ENCODE data around the gene PTTG1IP2. TPM values are rescaled to one million over a fixed set of nuclear protein-coding genes. Genes with fewer than 3 reads are reported as not detected.

The PTTG1IP2 gene
- total and polyA plus RNA-seq, 2 experiments from 2014 or later = not detected

GRCh38 chr7:90459888-90460287 lies 9.6 kb upstream of the PTTG1IP2 start:
- Mint-ChIP-seq H3K4me3 (no peak overlapping the region), H3K36me3 (ENCODE audit: low read depth) (peaks cover 16% of the 10 kb centered on the region), H3K27me3 (ENCODE audit: insufficient read depth, low read depth, poor library complexity) (peaks cover 2% of the 10 kb centered on the region), H3K4me1 (peaks cover 4% of the 10 kb centered on the region; the same call in 2 of the 3 replicates), H3K27ac (no peak overlapping the region), H3K9me3 (peaks cover 19% of the 10 kb centered on the region)
- H3K36me3 ChIP-seq (ENCODE audit: insufficient read depth) = no peaks in the 10 kb centered on the region
- DNase-seq (ENCODE audit: low spot score) (peak; percentile 43), ATAC-seq (peak; percentile 55)
- no peaks in the 10 kb centered on the region for H3F3A ChIP-seq (replicated peaks; ENCODE audit: low read depth)
- TF ChIP-seq, protein P1, sequence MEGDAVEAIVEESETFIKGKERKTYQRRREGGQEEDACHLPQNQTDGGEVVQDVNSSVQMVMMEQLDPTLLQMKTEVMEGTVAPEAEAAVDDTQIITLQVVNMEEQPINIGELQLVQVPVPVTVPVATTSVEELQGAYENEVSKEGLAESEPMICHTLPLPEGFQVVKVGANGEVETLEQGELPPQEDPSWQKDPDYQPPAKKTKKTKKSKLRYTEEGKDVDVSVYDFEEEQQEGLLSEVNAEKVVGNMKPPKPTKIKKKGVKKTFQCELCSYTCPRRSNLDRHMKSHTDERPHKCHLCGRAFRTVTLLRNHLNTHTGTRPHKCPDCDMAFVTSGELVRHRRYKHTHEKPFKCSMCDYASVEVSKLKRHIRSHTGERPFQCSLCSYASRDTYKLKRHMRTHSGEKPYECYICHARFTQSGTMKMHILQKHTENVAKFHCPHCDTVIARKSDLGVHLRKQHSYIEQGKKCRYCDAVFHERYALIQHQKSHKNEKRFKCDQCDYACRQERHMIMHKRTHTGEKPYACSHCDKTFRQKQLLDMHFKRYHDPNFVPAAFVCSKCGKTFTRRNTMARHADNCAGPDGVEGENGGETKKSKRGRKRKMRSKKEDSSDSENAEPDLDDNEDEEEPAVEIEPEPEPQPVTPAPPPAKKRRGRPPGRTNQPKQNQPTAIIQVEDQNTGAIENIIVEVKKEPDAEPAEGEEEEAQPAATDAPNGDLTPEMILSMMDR (conservative IDR thresholded peaks at IDR 0.05; ENCODE audit: low read depth in 2 of 2) = peak; percentile 33 to 59
- TF ChIP-seq ZNF114 (CRISPR knock-in tag; IDR thresholded peaks at IDR 0.05) = no peak
- no peak overlapping the region for H3K4me2 ChIP-seq
- peaks cover 4% of the 10 kb centered on the region; the same call in 1 of the 2 replicates for H3K9me2 ChIP-seq (ENCODE audit: insufficient read depth)
- no peak overlapping the region for H3K4me3 ChIP-seq
- H3K4me1 ChIP-seq (ENCODE audit: insufficient read depth) = no peaks in the 10 kb centered on the region
- H3K27ac ChIP-seq (ENCODE audit: low read depth) = no peak overlapping the region
- H3K79me2 ChIP-seq (replicated peaks; ENCODE audit: insufficient read depth) = no peaks in the 10 kb centered on the region
- H2AFZ ChIP-seq = no peak overlapping the region
- no peaks in the 10 kb centered on the region for H4K20me1 ChIP-seq (replicated peaks; ENCODE audit: insufficient read depth)
- H3K27me3 ChIP-seq (ENCODE audit: insufficient read depth) = no peaks in the 10 kb centered on the region

GRCh38 chr7:90461219-90461618 lies 8.2 kb upstream of the PTTG1IP2 start:
- no peak overlapping the region for H3K27ac ChIP-seq (ENCODE audit: low read depth)
- H3K36me3 ChIP-seq (ENCODE audit: insufficient read depth) = no peaks in the 10 kb centered on the region; the same call in 1 of the 2 replicates
- no peak overlapping the region for H3K4me3 Mint-ChIP-seq
- no peaks in the 10 kb centered on the region for H3K27me3 ChIP-seq (ENCODE audit: insufficient read depth)
- H3K27me3 Mint-ChIP-seq (ENCODE audit: insufficient read depth, low read depth, poor library complexity) = peaks cover 4% of the 10 kb centered on the region
- H3K4me1 ChIP-seq (ENCODE audit: insufficient read depth) = no peaks in the 10 kb centered on the region
- H3K4me1 Mint-ChIP-seq = no peaks in the 10 kb centered on the region
- peaks cover 4% of the 10 kb centered on the region for H3K9me2 ChIP-seq (ENCODE audit: insufficient read depth)
- H3K27ac Mint-ChIP-seq = no peak overlapping the region
- H3K79me2 ChIP-seq (replicated peaks; ENCODE audit: insufficient read depth) = no peaks in the 10 kb centered on the region
- 0 out of 2 replicates have a peak overlapping the region, but pooled peaks have one; percentile 59 for H2AFZ ChIP-seq
- H3F3A ChIP-seq (replicated peaks; ENCODE audit: low read depth) = no peaks in the 10 kb centered on the region
- no peaks in the 10 kb centered on the region for H4K20me1 ChIP-seq (replicated peaks; ENCODE audit: insufficient read depth)
- peaks cover 31% of the 10 kb centered on the region for H3K9me3 Mint-ChIP-seq
- peaks cover 27% of the 10 kb centered on the region for H3K36me3 Mint-ChIP-seq (ENCODE audit: low read depth)
- DNase-seq (ENCODE audit: low spot score) = no peak
- no peak overlapping the region for H3K4me3 ChIP-seq
- ATAC-seq = no peak
- H3K4me2 ChIP-seq = no peak overlapping the region
- TF ChIP-seq EZH2 (IDR thresholded peaks at IDR 0.05; ENCODE audit: low read depth, unreplicated experiment) (no peak), ZNF114 (CRISPR knock-in tag; IDR thresholded peaks at IDR 0.05) (no peak), EZH2phosphoT487 (IDR thresholded peaks at IDR 0.05; ENCODE audit: unreplicated experiment) (no peak), STAT1 (IDR thresholded peaks at IDR 0.05; ENCODE audit: unreplicated experiment) (no peak)
- TF ChIP-seq, protein P1 (conservative IDR thresholded peaks at IDR 0.05; ENCODE audit: low read depth in 2 of 2) = no peak
- TF ChIP-seq, protein P2, sequence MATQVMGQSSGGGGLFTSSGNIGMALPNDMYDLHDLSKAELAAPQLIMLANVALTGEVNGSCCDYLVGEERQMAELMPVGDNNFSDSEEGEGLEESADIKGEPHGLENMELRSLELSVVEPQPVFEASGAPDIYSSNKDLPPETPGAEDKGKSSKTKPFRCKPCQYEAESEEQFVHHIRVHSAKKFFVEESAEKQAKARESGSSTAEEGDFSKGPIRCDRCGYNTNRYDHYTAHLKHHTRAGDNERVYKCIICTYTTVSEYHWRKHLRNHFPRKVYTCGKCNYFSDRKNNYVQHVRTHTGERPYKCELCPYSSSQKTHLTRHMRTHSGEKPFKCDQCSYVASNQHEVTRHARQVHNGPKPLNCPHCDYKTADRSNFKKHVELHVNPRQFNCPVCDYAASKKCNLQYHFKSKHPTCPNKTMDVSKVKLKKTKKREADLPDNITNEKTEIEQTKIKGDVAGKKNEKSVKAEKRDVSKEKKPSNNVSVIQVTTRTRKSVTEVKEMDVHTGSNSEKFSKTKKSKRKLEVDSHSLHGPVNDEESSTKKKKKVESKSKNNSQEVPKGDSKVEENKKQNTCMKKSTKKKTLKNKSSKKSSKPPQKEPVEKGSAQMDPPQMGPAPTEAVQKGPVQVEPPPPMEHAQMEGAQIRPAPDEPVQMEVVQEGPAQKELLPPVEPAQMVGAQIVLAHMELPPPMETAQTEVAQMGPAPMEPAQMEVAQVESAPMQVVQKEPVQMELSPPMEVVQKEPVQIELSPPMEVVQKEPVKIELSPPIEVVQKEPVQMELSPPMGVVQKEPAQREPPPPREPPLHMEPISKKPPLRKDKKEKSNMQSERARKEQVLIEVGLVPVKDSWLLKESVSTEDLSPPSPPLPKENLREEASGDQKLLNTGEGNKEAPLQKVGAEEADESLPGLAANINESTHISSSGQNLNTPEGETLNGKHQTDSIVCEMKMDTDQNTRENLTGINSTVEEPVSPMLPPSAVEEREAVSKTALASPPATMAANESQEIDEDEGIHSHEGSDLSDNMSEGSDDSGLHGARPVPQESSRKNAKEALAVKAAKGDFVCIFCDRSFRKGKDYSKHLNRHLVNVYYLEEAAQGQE (IDR thresholded peaks at IDR 0.05; ENCODE audit: unreplicated experiment) = no peak
- TF ChIP-seq, protein P3, sequence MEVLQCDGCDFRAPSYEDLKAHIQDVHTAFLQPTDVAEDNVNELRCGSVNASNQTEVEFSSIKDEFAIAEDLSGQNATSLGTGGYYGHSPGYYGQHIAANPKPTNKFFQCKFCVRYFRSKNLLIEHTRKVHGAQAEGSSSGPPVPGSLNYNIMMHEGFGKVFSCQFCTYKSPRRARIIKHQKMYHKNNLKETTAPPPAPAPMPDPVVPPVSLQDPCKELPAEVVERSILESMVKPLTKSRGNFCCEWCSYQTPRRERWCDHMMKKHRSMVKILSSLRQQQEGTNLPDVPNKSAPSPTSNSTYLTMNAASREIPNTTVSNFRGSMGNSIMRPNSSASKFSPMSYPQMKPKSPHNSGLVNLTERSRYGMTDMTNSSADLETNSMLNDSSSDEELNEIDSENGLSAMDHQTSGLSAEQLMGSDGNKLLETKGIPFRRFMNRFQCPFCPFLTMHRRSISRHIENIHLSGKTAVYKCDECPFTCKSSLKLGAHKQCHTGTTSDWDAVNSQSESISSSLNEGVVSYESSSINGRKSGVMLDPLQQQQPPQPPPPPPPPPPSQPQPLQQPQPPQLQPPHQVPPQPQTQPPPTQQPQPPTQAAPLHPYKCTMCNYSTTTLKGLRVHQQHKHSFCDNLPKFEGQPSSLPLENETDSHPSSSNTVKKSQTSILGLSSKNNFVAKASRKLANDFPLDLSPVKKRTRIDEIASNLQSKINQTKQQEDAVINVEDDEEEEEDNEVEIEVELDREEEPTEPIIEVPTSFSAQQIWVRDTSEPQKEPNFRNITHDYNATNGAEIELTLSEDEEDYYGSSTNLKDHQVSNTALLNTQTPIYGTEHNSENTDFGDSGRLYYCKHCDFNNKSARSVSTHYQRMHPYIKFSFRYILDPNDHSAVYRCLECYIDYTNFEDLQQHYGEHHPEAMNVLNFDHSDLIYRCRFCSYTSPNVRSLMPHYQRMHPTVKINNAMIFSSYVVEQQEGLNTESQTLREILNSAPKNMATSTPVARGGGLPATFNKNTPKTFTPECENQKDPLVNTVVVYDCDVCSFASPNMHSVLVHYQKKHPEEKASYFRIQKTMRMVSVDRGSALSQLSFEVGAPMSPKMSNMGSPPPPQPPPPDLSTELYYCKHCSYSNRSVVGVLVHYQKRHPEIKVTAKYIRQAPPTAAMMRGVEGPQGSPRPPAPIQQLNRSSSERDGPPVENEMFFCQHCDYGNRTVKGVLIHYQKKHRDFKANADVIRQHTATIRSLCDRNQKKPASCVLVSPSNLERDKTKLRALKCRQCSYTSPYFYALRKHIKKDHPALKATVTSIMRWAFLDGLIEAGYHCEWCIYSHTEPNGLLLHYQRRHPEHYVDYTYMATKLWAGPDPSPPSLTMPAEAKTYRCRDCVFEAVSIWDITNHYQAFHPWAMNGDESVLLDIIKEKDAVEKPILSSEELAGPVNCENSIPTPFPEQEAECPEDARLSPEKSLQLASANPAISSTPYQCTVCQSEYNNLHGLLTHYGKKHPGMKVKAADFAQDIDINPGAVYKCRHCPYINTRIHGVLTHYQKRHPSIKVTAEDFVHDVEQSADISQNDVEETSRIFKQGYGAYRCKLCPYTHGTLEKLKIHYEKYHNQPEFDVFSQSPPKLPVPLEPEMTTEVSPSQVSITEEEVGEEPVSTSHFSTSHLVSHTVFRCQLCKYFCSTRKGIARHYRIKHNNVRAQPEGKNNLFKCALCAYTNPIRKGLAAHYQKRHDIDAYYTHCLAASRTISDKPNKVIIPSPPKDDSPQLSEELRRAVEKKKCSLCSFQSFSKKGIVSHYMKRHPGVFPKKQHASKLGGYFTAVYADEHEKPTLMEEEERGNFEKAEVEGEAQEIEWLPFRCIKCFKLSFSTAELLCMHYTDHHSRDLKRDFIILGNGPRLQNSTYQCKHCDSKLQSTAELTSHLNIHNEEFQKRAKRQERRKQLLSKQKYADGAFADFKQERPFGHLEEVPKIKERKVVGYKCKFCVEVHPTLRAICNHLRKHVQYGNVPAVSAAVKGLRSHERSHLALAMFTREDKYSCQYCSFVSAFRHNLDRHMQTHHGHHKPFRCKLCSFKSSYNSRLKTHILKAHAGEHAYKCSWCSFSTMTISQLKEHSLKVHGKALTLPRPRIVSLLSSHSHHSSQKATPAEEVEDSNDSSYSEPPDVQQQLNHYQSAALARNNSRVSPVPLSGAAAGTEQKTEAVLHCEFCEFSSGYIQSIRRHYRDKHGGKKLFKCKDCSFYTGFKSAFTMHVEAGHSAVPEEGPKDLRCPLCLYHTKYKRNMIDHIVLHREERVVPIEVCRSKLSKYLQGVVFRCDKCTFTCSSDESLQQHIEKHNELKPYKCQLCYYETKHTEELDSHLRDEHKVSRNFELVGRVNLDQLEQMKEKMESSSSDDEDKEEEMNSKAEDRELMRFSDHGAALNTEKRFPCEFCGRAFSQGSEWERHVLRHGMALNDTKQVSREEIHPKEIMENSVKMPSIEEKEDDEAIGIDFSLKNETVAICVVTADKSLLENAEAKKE (CRISPR knock-in tag; IDR thresholded peaks at IDR 0.05) = no peak

All from GM23338 (cell line).